Fibroblast of lung (primary cell): ENCODE results near the gene DLG2. TPM values are rescaled to one million over a fixed set of nuclear protein-coding genes. Genes with fewer than 3 reads are reported as not detected.

Source experiments
- DNase-seq, 2 donors: peaks; one replicate each; pipeline versions ENCODE4 v3.0.0 to v3.0.0-alpha.2; 2010; ENCODE audit warnings: low read depth in 2 of 2
- H2AFZ ChIP-seq: 2 replicates; pipeline ENCODE4 v1.5.1; 2012; ENCODE audit warnings: low read length, control low read depth, inconsistent platforms
- H3K27ac ChIP-seq: 2 replicates; pipeline ENCODE4 v1.5.1; 2011; ENCODE audit warnings: low read length, control low read depth; ENCODE audit not compliant: insufficient read depth
- H3K27me3 ChIP-seq: 2 replicates; pipeline ENCODE4 v1.5.1; 2011; ENCODE audit warnings: mild to moderate bottlenecking, low read length; ENCODE audit not compliant: control insufficient read depth, insufficient read depth
- H3K36me3 ChIP-seq: 2 replicates; pipeline ENCODE4 v1.5.1; 2011; ENCODE audit warnings: low read length; ENCODE audit not compliant: control insufficient read depth, insufficient read depth
- H3K4me1 ChIP-seq: 2 replicates; pipeline ENCODE4 v1.5.1; 2011; ENCODE audit warnings: low read length; ENCODE audit not compliant: control insufficient read depth, insufficient read depth; ENCODE audit errors: extremely low read depth
- H3K4me2 ChIP-seq: 2 replicates; pipeline ENCODE4 v1.5.1; 2011; ENCODE audit warnings: low read length, control low read depth; ENCODE audit not compliant: insufficient read depth; ENCODE audit errors: extremely low read depth
- H3K4me3 ChIP-seq, 4 experiments: fragments of 200-600 bp in 1 of 4; sonication (generic) in 1 of 4; replicated peaks in 1 of 4; 2 replicates each; pipeline ENCODE4 v1.5.1; 2011 to 2016; ENCODE audit warnings: low read length in 4 of 4, low read depth in 3 of 4, mild to moderate bottlenecking in 3 of 4, control low read depth in 2 of 4, inconsistent platforms in 1 of 4, mixed read lengths in 1 of 4; ENCODE audit not compliant: insufficient read depth in 1 of 4; ENCODE audit errors: control extremely low read depth in 1 of 4
- H3K79me2 ChIP-seq: 2 replicates; pipeline ENCODE4 v1.5.1; 2012; ENCODE audit warnings: mild to moderate bottlenecking, low read length, inconsistent platforms; ENCODE audit not compliant: control insufficient read depth, insufficient read depth
- H3K9ac ChIP-seq: 2 replicates; pipeline ENCODE4 v1.5.1; 2011; ENCODE audit warnings: mild to moderate bottlenecking, low read length, control low read depth; ENCODE audit not compliant: insufficient read depth
- H3K9me3 ChIP-seq: 2 replicates; pipeline ENCODE4 v1.5.1; 2012; ENCODE audit warnings: low read depth, low read length; ENCODE audit not compliant: control insufficient read depth, insufficient read depth
- H4K20me1 ChIP-seq: 2 replicates; pipeline ENCODE4 v1.5.1; 2011; ENCODE audit warnings: low read length; ENCODE audit not compliant: control insufficient read depth, insufficient read depth; ENCODE audit errors: extremely low read depth
- CTCF ChIP-seq, 2 donors: IDR thresholded peaks in 1 of 2; conservative IDR thresholded peaks in 1 of 2; 1 replicate in 1 of 2; 2 replicates in 1 of 2; pipeline ENCODE4 v1.5.1; 2011 to 2012; ENCODE audit warnings: low read length in 2 of 2, control low read depth in 1 of 2, inconsistent platforms in 1 of 2, low read depth in 1 of 2, mild to moderate bottlenecking in 1 of 2
- EZH2 ChIP-seq: IDR thresholded peaks from 2 replicates; pipeline ENCODE4 v1.5.1; 2012; ENCODE audit warnings: low read length, control low read depth, mild to moderate bottlenecking; ENCODE audit errors: missing control alignments
- polyA plus RNA-seq, 2 donors: library from polyadenylated mRNA; depleted of rRNA in 1 of 2; stranded (reverse) in 1 of 2; unstranded in 1 of 2; fragments of >200 nt; gene quantifications; 2 replicates each; pipeline ENCODE4 v1.2.1, GENCODE V29; 2011 to 2012; ENCODE audit warnings: missing spikeins in 1 of 2
- total RNA-seq: library from RNA; depleted of rRNA; stranded (reverse); fragments of >200 nt; gene quantifications from 2 replicates; pipeline ENCODE4 v1.2.1, GENCODE V29; 2014

Gene DLG2
- total and polyA plus RNA-seq, 2 donors (not counting 1 experiment from before 2014, with no cell fraction given), result 0.77 to 2.3 TPM

DNA sequence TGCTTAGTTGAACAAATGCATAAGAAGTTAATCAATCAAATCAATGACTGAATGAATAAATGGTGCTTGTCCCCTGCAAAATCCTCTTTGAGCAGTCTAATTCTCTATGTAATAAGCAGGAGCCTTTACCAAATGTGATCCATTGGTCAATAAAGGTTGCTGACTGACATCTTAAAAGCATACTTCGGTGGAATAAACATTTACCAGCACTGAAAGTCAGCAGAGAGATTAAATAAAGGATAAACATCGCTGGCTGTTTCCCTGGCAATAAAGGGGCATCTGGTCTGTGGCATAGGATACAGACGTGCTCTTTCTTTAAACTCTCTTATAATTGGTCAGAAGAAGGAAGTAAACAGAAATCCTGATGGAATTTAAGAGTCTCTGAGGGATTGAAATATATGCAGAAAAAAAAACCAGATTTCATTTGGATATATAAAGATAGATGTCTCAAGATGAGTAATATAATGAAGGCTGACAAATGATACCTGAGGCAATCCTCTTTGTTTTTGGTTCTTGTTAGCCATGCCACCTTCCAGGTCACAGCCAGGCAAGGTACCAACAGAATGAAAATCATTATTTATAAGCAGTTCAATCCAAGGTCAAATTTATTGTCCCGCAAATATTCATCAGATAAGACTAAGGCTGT lies 1762.6 kb downstream of the DLG2 start:
- Histone ChIP-seq H3K9ac (no peak overlapping the region), H3K27me3 (no peaks in the 10 kb centered on the region), H3K9me3 (no peaks in the 10 kb centered on the region), H3K4me2 (no peak overlapping the region), H3K79me2 (no peaks in the 10 kb centered on the region), H3K27ac (no peak overlapping the region), H3K4me3 (no peak overlapping the region), H3K4me1 (no peaks in the 10 kb centered on the region), H4K20me1 (no peaks in the 10 kb centered on the region), H2AFZ (no peak overlapping the region), H3K36me3 (no peaks in the 10 kb centered on the region)
- no peak for DNase-seq
- TF ChIP-seq CTCF (conservative IDR thresholded peaks at IDR 0.05 in 1 of 2, IDR thresholded peaks at IDR 0.05 in 1 of 2; ENCODE audit: low read depth in 1 of 2, low read length in 2 of 2), result no peak
- no peak for TF ChIP-seq EZH2

GRCh38 chr11:83863272-83863671 lies 1763.9 kb downstream of the DLG2 start:
- no peaks in the 10 kb centered on the region for H3K4me1 ChIP-seq
- no peaks in the 10 kb centered on the region for H4K20me1 ChIP-seq
- H3K4me3 ChIP-seq, result no peak overlapping the region
- H3K79me2 ChIP-seq, result no peaks in the 10 kb centered on the region
- TF ChIP-seq EZH2 (no peak), CTCF (conservative IDR thresholded peaks at IDR 0.05 in 1 of 2, IDR thresholded peaks at IDR 0.05 in 1 of 2; ENCODE audit: low read depth in 1 of 2, low read length in 2 of 2) (no peak)
- H3K9ac ChIP-seq, result no peak overlapping the region
- no peak overlapping the region for H3K27ac ChIP-seq
- DNase-seq, result no peak
- no peak overlapping the region for H3K4me2 ChIP-seq
- no peaks in the 10 kb centered on the region for H3K27me3 ChIP-seq
- no peaks in the 10 kb centered on the region for H3K36me3 ChIP-seq
- H3K9me3 ChIP-seq, result no peaks in the 10 kb centered on the region
- no peak overlapping the region for H2AFZ ChIP-seq

- H3K79me2 ChIP-seq, result no peaks in the 10 kb centered on the region
- H3K9ac ChIP-seq, result no peak overlapping the region
- H3K36me3 ChIP-seq, result no peaks in the 10 kb centered on the region
- DNase-seq, result peak in 1 of 2 donors; percentile 11
- no peaks in the 10 kb centered on the region for H3K27me3 ChIP-seq
- no peaks in the 10 kb centered on the region for H3K4me1 ChIP-seq
- no peak for TF ChIP-seq EZH2
- no peak for TF ChIP-seq CTCF (conservative IDR thresholded peaks at IDR 0.05 in 1 of 2, IDR thresholded peaks at IDR 0.05 in 1 of 2; ENCODE audit: low read depth in 1 of 2, low read length in 2 of 2)
- H2AFZ ChIP-seq, result no peak overlapping the region
- no peak overlapping the region for H3K4me2 ChIP-seq
- H3K9me3 ChIP-seq, result no peaks in the 10 kb centered on the region
- H3K4me3 ChIP-seq, result no peak overlapping the region
- H4K20me1 ChIP-seq, result no peaks in the 10 kb centered on the region
- no peak overlapping the region for H3K27ac ChIP-seq
These were observed 1764.5 kb downstream of the DLG2 start for GRCh38 chr11:83862691-83863090.
